HepG2 (cell line): Measurements from ENCODE around the gene SHISA9. TPM values are rescaled to one million over a fixed set of nuclear protein-coding genes. Genes with fewer than 3 reads are reported as not detected.

ENCODE experiments used
- ATAC-seq: fragments of 200-7000 bp; cut with Tn5 transposase; 3 replicates; pipeline ENCODE4 v1.9.1; 2020; ENCODE audit warnings: mild to moderate bottlenecking, moderate library complexity
- BruUV-seq: library from RNA; stranded (reverse); fragments of 400-500 nt; replicated peaks from 2 replicates; lab custom pipeline; 2021; lab: Mats Ljungman, UMichigan
- CTCF ChIA-PET: fragments of 300-600 bp; formaldehyde crosslinking; extraction: SDS; loops from one replicate; lab custom pipeline; 2021; ENCODE audit warnings: low total read pairs, inconsistent platforms, low intra/inter-chr PET ratio; lab: Yijun Ruan, JAX
- POLR2A ChIA-PET: fragments of 350-600 bp; sonication (Branson Sonifier 250); formaldehyde crosslinking; loops from one replicate; lab custom pipeline; 2020; ENCODE audit warnings: antibody characterized with exemption, inconsistent platforms; lab: Yijun Ruan, JAX
- DNase-seq: peaks from one replicate; pipeline ENCODE4 v3.0.0-alpha.2; 2015; ENCODE audit warnings: low spot score
- FAIRE-seq: peaks from 3 replicates; lab custom pipeline; 2011; peaks lifted over from hg19 to GRCh38; lab: Jason Lieb, UNC
- H2AFZ ChIP-seq: one replicate; pipeline ENCODE4 v1.6.1; 2011; ENCODE audit warnings: low read length, inconsistent platforms
- H3K27ac ChIP-seq: fragments of 300-600 bp; 3 replicates; pipeline ENCODE4 v1.8.0; 2011; ENCODE audit warnings: mixed run types, mild to moderate bottlenecking, mixed read lengths, low read length, inconsistent platforms; ENCODE audit not compliant: insufficient read depth; ENCODE audit errors: extremely low read length
- H3K27me3 ChIP-seq, 2 experiments: fragments of 200-600 bp in 1 of 2; 2 replicates in 1 of 2; 3 replicates in 1 of 2; pipeline versions ENCODE4 v1.6.0 to v1.8.0; 2011; ENCODE audit warnings: low read length in 2 of 2, mild to moderate bottlenecking in 2 of 2, moderate library complexity in 2 of 2, inconsistent platforms in 1 of 2; ENCODE audit not compliant: insufficient read depth in 2 of 2, control insufficient read depth in 1 of 2
- H3K36me3 ChIP-seq, 2 experiments: fragments of 200-600 bp in 1 of 2; replicated peaks in 1 of 2; 2 replicates in 1 of 2; 3 replicates in 1 of 2; pipeline versions ENCODE4 v1.5.1 to v1.8.0; 2011; ENCODE audit warnings: low read length in 2 of 2, inconsistent platforms in 1 of 2; ENCODE audit not compliant: insufficient read depth in 2 of 2, control insufficient read depth in 1 of 2
- H3K4me1 ChIP-seq: 2 replicates; pipeline ENCODE4 v1.5.1; 2012; ENCODE audit warnings: low read length, inconsistent platforms; ENCODE audit not compliant: insufficient read depth
- H3K4me2 ChIP-seq: 2 replicates; pipeline ENCODE4 v1.6.0; 2011; ENCODE audit warnings: low read depth, low read length, inconsistent platforms
- H3K4me3 ChIP-seq, 3 experiments: fragments of 200-600 bp in 1 of 3; sonication (generic), shearing (Covaris generic) in 1 of 3; replicated peaks in 1 of 3; 2 replicates each; pipeline ENCODE4 v1.5.1; 2011 to 2016; ENCODE audit warnings: low read length in 3 of 3, inconsistent platforms in 2 of 3, low read depth in 2 of 3, mild to moderate bottlenecking in 2 of 3, control low read depth in 1 of 3, mixed read lengths in 1 of 3; ENCODE audit not compliant: insufficient read depth in 1 of 3
- H3K79me2 ChIP-seq: one replicate; pipeline ENCODE4 v1.6.1; 2011; ENCODE audit warnings: low read length, inconsistent platforms; ENCODE audit not compliant: insufficient read depth
- H3K9ac ChIP-seq: 2 replicates; pipeline ENCODE4 v1.6.0; 2011; ENCODE audit warnings: mild to moderate bottlenecking, low read depth, low read length, inconsistent platforms; ENCODE audit not compliant: insufficient read depth
- H3K9me3 ChIP-seq: 2 replicates; pipeline ENCODE4 v1.5.1; 2012; ENCODE audit warnings: mild to moderate bottlenecking, low read length
- H4K20me1 ChIP-seq: 2 replicates; pipeline ENCODE4 v1.6.0; 2011; ENCODE audit warnings: inconsistent platforms, mild to moderate bottlenecking, low read length, moderate library complexity; ENCODE audit not compliant: insufficient read depth
- DNMT1 ChIP-seq: sonication (generic); formaldehyde crosslinking; IDR thresholded peaks from 2 replicates; pipeline ENCODE4 v1.5.1; 2020; ENCODE audit warnings: mild to moderate bottlenecking, missing genetic modification reagents
- E2F1 ChIP-seq: sonication (generic); formaldehyde crosslinking; IDR thresholded peaks from 2 replicates; pipeline ENCODE4 v1.5.0; 2020; ENCODE audit warnings: missing genetic modification reagents
- E2F2 ChIP-seq: sonication (generic); formaldehyde crosslinking; IDR thresholded peaks from 2 replicates; pipeline ENCODE4 v1.4.0; 2020; ENCODE audit warnings: missing genetic modification reagents, borderline replicate concordance
- HDAC2 ChIP-seq: sonication (generic); formaldehyde crosslinking; IDR thresholded peaks from 2 replicates; pipeline ENCODE4 v1.4.0; 2020; ENCODE audit warnings: missing genetic modification reagents
- REXO4 ChIP-seq: sonication (generic); formaldehyde crosslinking; IDR thresholded peaks from 2 replicates; pipeline ENCODE4 v1.8.0; 2022; ENCODE audit warnings: missing genetic modification reagents, mild to moderate bottlenecking, borderline replicate concordance
- RXRA ChIP-seq: sonication (generic); formaldehyde crosslinking; IDR thresholded peaks from 2 replicates; pipeline ENCODE4 v1.5.1; 2020; ENCODE audit warnings: missing genetic modification reagents
- SIN3B ChIP-seq: fragments of 150-350 bp; IDR thresholded peaks from 2 replicates; pipeline ENCODE4 v1.6.1; 2014; ENCODE audit warnings: low read length
- SSRP1 ChIP-seq: IDR thresholded peaks from 2 replicates; pipeline ENCODE4 v1.6.1; 2016; ENCODE audit warnings: control low read depth
- ZNF549 ChIP-seq: sonication (generic); formaldehyde crosslinking; IDR thresholded peaks from 2 replicates; pipeline ENCODE4 v1.5.0; 2020; ENCODE audit warnings: missing genetic modification reagents
- WGBS: methylation state at CpG from one replicate; pipeline ENCODE4 v1.1.6; 2017; ENCODE audit warnings: low lambda C conversion rate; 5-methylcytosine and 5-hydroxymethylcytosine counted together
- in situ Hi-C: cut with HindIII; loops from 2 replicates; pipeline ENCODE4 v1.10.0; 2017; ENCODE audit warnings: low pct_unique_long_range_greater_than_20kb; ENCODE audit not compliant: extremely low pct_ligation_motif_present
- intact Hi-C: fragments of 100-400 bp; cut with micrococcal nuclease; formaldehyde crosslinking; loops from one replicate; pipeline ENCODE4 v1.10.0; 2022; ENCODE audit not compliant: unreplicated experiment
- polyA plus RNA-seq, 8 experiments: library from polyadenylated mRNA; depleted of rRNA in 3 of 8; stranded (reverse) in 7 of 8; unstranded in 1 of 8; fragments of >200 nt; fragmentation: Illumina TruSeq in 4 of 8; extraction: Trizol in 4 of 8; gene quantifications; 2 replicates each; pipeline versions ENCODE4 v1.2.1 to v1.2.3, GENCODE V29; 2011 to 2016; ENCODE audit warnings: low read depth in 4 of 8, missing spikeins in 1 of 8, mixed read lengths in 1 of 8; ENCODE audit not compliant: insufficient read depth in 1 of 8
- total RNA-seq, 5 experiments: library from RNA; depleted of rRNA; stranded (reverse); fragments of >200 nt; fragmentation: Illumina TruSeq; extraction: Trizol; gene quantifications; 2 replicates each; pipeline ENCODE4 v1.2.3, GENCODE V29; 2016; ENCODE audit warnings: low read depth in 1 of 5
- TF ChIP-seq, protein P1 (sequence below): sonication (generic); formaldehyde crosslinking; IDR thresholded peaks from 2 replicates; pipeline ENCODE4 v1.8.0; 2022; ENCODE audit warnings: mild to moderate bottlenecking, missing genetic modification reagents, borderline replicate concordance

The SHISA9 gene
- total and polyA plus RNA-seq, 2 of the 13 experiments (the other 11 are each of a cell fraction or from before 2014, with no cell fraction given) = 0.01 TPM; not detected in 1

DNA sequence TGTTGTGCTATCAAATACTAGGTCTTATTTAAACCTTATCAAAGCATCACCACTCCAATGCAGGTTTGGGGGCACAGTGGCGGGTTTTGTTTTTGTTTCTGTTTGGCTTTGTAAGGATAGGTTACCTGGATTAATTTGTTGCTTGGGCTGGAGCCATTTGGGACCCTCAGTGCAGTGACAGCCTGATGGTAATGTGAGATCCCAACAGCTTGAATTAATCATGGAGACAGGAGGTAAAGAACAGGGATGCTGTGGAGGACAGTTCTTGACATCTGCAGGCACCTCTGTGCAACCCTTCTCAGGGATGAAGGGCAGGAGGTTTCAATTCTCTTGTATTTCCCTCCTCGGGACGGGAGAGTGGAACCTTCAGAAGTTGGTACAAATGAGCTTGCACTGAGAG is 40.5 kb downstream of the SHISA9 start (continued):
- TF ChIP-seq RXRA (CRISPR knock-in tag) (no peak), ZNF549 (no peak), E2F1 (CRISPR knock-in tag) (no peak), HDAC2 (no peak)

- Histone ChIP-seq H3K79me2 (no peaks in the 10 kb centered on the region), H3K4me3 (no peak overlapping the region), H3K4me2 (no peak overlapping the region), H3K27ac (no peak overlapping the region), H3K36me3 (no peaks in the 10 kb centered on the region), H3K4me1 (no peaks in the 10 kb centered on the region), H4K20me1 (no peaks in the 10 kb centered on the region), H3K9me3 (no peaks in the 10 kb centered on the region), H3K27me3 (peaks cover 0 to 8% of the 10 kb centered on the region in 2 experiments; a peak in 1 of 5 replicates), H3K9ac (no peak overlapping the region), H2AFZ (no peak overlapping the region)
- FAIRE-seq = no peak
- CTCF ChIA-PET = no interaction called here
- 0% methylated on average over 5 of the region's 5 CpGs for WGBS
- no peak for DNase-seq
- POLR2A ChIA-PET = no interaction called here
- in situ Hi-C loops = no loop called here
- no TSS peak for BruUV-seq
- no peak for ATAC-seq
- intact Hi-C loops = no loop called here
- TF ChIP-seq SSRP1 (CRISPR knock-in tag) (no peak), DNMT1 (CRISPR knock-in tag) (no peak), E2F2 (CRISPR knock-in tag) (no peak), REXO4 (CRISPR knock-in tag) (no peak), SIN3B (no peak)
- TF ChIP-seq, protein P1, sequence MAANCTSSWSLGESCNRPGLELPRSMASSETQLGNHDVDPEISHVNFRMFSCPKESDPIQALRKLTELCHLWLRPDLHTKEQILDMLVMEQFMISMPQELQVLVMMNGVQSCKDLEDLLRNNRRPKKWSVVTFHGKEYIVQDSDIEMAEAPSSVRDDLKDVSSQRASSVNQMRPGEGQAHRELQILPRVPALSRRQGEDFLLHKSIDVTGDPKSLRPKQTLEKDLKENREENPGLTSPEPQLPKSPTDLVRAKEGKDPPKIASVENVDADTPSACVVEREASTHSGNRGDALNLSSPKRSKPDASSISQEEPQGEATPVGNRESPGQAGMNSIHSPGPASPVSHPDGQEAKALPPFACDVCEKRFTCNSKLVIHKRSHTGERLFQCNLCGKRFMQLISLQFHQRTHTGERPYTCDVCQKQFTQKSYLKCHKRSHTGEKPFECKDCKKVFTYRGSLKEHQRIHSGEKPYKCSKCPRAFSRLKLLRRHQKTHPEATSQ (CRISPR knock-in tag) = no peak
- TF ChIP-seq, all 625 proteins: peak for 0
Observed at GRCh38 chr16:12942861-12943260, 41.5 kb downstream of the SHISA9 start.
